Ishikawa (cell line): Measurements from ENCODE around the gene ARSB.

Source experiments
- CEBPB ChIP-seq: IDR thresholded peaks from 2 replicates; pipeline ENCODE4 v1.6.1; 2012
- CREB1 ChIP-seq: IDR thresholded peaks from 2 replicates; pipeline ENCODE4 v1.6.1; 2012; ENCODE audit warnings: low read depth
- EGR1 ChIP-seq: IDR thresholded peaks from 2 replicates; pipeline ENCODE4 v1.6.1; 2012
- EP300 ChIP-seq: IDR thresholded peaks from 2 replicates; pipeline ENCODE4 v1.6.1; 2012; ENCODE audit warnings: borderline replicate concordance
- FOXM1 ChIP-seq: IDR thresholded peaks from 2 replicates; pipeline ENCODE4 v1.6.1; 2012; ENCODE audit warnings: low read depth, borderline replicate concordance
- NFIC ChIP-seq: IDR thresholded peaks from 2 replicates; pipeline ENCODE4 v1.6.1; 2012
- RAD21 ChIP-seq: IDR thresholded peaks from 2 replicates; pipeline ENCODE4 v1.6.1; 2012; ENCODE audit warnings: low read depth
- TAF1 ChIP-seq: IDR thresholded peaks from 2 replicates; pipeline ENCODE4 v1.6.1; 2012; ENCODE audit warnings: low read depth, mild to moderate bottlenecking
- TCF12 ChIP-seq: IDR thresholded peaks from 2 replicates; pipeline ENCODE4 v1.6.1; 2012; ENCODE audit warnings: low read depth
- TEAD4 ChIP-seq: IDR thresholded peaks from 2 replicates; pipeline ENCODE4 v1.6.1; 2012
- YY1 ChIP-seq: IDR thresholded peaks from 2 replicates; pipeline ENCODE4 v1.6.1; 2012; ENCODE audit warnings: low read depth
- ZBTB7A ChIP-seq: IDR thresholded peaks from 2 replicates; pipeline ENCODE4 v1.6.1; 2012; ENCODE audit warnings: low read depth
- TF ChIP-seq, protein P1 (sequence below): IDR thresholded peaks from 2 replicates; pipeline ENCODE4 v1.6.1; 2012
- TF ChIP-seq, protein P2 (sequence below): IDR thresholded peaks from 2 replicates; pipeline ENCODE4 v1.6.1; 2012
- TF ChIP-seq, protein P3 (sequence below): IDR thresholded peaks from 2 replicates; pipeline ENCODE4 v1.6.1; 2012; ENCODE audit warnings: low read depth, mild to moderate bottlenecking

Gene ARSB

DNA sequence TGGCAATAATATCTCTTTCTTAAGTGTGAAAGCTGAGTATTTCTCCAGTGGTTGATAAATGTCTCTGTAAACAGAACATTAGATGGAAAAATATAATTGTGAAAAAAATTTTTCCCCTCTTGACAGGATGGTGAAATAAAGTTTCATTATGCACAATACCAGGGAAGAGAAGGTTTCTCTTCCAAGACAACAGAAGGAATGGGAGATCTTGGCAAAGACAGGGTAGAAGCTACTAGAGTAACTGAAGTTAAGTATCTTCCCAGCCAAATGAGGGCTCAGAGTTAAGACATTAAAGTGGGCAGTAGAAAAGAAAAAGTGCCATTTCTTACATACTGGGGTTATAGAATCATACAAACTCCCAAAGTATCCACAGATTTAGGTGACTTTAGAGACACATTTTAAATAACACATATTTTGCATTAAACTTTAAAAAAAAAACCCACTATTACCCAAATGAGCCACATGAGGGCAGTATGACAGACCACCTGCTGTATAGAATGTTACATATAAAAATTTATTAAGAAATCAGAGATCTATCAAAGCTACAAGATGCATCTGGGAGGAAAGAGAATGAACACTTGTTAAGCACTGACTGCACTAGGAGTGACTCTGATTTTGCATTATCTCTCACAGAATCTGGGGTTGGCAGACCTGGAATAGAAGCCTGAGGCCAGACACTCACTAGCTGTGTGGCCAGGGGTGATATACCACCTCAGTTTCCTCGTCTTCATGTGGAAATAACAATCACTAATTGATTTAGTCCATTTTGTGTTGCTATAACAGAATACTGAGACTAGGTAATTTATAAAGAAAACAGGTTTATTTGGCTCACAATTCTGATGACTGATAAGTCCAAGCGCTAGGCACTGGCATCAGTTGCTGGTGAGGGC lies 98.5 kb downstream of the ARSB start:
- TF ChIP-seq RAD21 (0 out of 2 replicates have a peak, but pooled peaks have one; percentile 14), TCF12 (no peak)

DNA sequence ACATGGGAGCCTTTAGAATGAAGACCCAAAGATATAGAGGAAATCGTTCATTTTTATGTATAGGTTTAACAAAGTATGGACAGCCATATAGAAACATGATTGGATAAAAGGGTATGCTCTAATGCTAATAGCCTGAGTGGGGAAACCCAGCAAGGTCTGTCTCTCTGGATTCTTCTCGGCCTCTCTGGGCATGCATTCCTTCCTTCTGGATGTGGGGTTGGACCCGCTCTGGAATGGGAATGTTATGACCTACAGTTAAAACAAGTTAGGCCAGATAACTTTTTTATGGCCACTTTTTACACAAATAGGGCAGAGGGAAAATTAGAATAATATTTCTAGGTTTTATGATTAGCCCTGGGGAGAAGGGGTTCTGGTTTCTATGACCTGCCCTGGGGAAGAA lies 103.2 kb downstream of the ARSB start:
- no peak for TF ChIP-seq TEAD4

DNA sequence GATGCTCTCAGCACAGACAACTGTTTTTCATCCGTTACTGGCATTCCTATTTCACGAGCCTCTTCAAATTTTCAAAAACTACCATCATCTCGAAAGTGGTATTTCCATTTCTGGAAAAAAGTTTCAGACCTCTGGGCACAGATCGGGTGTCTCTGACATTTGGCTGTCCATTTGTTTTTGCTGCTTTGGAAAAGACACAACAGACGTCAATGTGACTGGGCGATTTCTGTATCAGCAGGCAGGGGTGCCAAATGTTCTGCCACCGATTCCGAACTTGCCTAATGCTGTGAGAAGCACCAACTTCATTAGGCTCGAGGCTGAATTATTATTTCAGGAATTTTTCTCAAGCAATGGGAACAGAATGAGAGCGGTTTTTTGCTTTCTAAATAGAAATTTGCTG lies 105.6 kb downstream of the ARSB start:
- no peak for TF ChIP-seq ZBTB7A
- TF ChIP-seq, protein P1, sequence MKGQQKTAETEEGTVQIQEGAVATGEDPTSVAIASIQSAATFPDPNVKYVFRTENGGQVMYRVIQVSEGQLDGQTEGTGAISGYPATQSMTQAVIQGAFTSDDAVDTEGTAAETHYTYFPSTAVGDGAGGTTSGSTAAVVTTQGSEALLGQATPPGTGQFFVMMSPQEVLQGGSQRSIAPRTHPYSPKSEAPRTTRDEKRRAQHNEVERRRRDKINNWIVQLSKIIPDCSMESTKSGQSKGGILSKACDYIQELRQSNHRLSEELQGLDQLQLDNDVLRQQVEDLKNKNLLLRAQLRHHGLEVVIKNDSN: no peak
- TF ChIP-seq, protein P2, sequence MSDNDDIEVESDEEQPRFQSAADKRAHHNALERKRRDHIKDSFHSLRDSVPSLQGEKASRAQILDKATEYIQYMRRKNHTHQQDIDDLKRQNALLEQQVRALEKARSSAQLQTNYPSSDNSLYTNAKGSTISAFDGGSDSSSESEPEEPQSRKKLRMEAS: no peak
- TF ChIP-seq YY1: no peak
- TF ChIP-seq RAD21: no peak
- no peak for TF ChIP-seq CREB1
- TF ChIP-seq, protein P3, sequence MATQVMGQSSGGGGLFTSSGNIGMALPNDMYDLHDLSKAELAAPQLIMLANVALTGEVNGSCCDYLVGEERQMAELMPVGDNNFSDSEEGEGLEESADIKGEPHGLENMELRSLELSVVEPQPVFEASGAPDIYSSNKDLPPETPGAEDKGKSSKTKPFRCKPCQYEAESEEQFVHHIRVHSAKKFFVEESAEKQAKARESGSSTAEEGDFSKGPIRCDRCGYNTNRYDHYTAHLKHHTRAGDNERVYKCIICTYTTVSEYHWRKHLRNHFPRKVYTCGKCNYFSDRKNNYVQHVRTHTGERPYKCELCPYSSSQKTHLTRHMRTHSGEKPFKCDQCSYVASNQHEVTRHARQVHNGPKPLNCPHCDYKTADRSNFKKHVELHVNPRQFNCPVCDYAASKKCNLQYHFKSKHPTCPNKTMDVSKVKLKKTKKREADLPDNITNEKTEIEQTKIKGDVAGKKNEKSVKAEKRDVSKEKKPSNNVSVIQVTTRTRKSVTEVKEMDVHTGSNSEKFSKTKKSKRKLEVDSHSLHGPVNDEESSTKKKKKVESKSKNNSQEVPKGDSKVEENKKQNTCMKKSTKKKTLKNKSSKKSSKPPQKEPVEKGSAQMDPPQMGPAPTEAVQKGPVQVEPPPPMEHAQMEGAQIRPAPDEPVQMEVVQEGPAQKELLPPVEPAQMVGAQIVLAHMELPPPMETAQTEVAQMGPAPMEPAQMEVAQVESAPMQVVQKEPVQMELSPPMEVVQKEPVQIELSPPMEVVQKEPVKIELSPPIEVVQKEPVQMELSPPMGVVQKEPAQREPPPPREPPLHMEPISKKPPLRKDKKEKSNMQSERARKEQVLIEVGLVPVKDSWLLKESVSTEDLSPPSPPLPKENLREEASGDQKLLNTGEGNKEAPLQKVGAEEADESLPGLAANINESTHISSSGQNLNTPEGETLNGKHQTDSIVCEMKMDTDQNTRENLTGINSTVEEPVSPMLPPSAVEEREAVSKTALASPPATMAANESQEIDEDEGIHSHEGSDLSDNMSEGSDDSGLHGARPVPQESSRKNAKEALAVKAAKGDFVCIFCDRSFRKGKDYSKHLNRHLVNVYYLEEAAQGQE: no peak
- TF ChIP-seq TEAD4: no peak
- TF ChIP-seq TAF1: no peak
- TF ChIP-seq EGR1: no peak
- TF ChIP-seq NFIC: no peak

DNA sequence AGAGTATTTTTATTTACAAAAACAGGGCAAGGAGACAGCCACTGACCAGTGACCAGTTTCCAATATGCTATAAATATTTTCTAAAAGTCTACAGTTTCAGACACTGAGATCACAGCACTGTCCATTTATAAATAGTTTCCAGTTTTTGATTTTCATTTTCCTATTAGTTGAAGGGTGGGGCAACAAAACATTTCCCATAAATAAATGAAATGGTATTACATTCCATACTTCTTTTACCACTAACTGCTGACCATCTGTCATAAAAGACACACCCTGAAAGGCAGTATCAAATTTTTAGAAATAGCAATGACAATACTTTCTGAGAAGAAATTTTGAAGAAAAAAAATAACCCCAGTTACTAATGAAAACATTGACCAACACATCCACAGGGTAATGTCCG lies 126.7 kb downstream of the ARSB start:
- TF ChIP-seq CEBPB (no peak), YY1 (no peak), EP300 (no peak), EGR1 (no peak), TAF1 (no peak), NFIC (no peak), TEAD4 (no peak)
- TF ChIP-seq, protein P2: no peak
- TF ChIP-seq, protein P3: no peak

DNA sequence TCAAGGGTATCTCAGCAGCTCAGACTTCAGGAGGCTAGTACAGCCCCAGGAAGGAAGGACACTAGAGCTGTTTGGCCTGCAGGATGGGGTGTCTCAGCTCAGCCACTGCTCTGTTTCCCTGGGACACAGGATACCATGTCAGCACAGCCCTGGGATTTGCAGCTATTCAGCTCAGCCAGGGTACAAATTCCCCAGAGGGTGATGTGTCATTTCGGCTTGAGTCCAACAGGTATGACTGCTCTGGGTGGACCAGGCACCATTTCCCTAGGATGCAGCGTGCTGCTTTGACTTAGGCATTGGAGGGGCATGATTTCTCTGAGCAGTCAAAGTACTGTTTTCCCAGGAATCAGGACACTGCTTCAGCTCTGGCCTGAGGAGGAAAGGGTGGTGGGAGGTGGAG lies 130.1 kb downstream of the ARSB start:
- TF ChIP-seq, protein P3: no peak
- TF ChIP-seq FOXM1 (no peak), TCF12 (no peak), NFIC (no peak), TAF1 (no peak), CEBPB (no peak), TEAD4 (no peak), EP300 (no peak), YY1 (no peak), ZBTB7A (no peak), RAD21 (no peak), EGR1 (no peak), CREB1 (no peak)
- TF ChIP-seq, protein P2: no peak
- TF ChIP-seq, protein P1: no peak
